G401 (cell line): ENCODE measurements around the gene LCNL1. TPM values are rescaled to one million over a fixed set of nuclear protein-coding genes. Genes with fewer than 3 reads are reported as not detected.

Source experiments
- DNase-seq: peaks from one replicate; pipeline ENCODE4 v3.0.0-alpha.2; 2015; ENCODE audit warnings: low spot score
- in situ Hi-C: cut with HindIII; loops from 2 replicates; pipeline ENCODE4 v1.10.0; 2016; ENCODE audit warnings: low sequenced_read_pairs, mixed read lengths
- total RNA-seq: library from RNA; depleted of rRNA; stranded (reverse); fragments of >200 nt; shearing (Covaris generic); gene quantifications from 2 replicates; pipeline ENCODE4 v1.2.3, GENCODE V29; 2014

The LCNL1 gene
- total RNA-seq, 1 experiment from 2014 or later: not detected

GRCh38 chr9:136969150-136969549 lies 13.6 kb upstream of the LCNL1 start:
- in situ Hi-C loops: no loop called here

GRCh38 chr9:136969774-136970173 lies 13.0 kb upstream of the LCNL1 start:
- in situ Hi-C loops: no loop called here
- no peak for DNase-seq

More at GRCh38 chr9:136969150-136969549, 13.6 kb upstream of the LCNL1 start:
- DNase-seq: no peak

- in situ Hi-C loops: no loop called here
- DNase-seq: no peak
Measured at GRCh38 chr9:136970361-136970760, 12.4 kb upstream of the LCNL1 start.

- no peak for DNase-seq
- in situ Hi-C loops: no loop called here
Measured at GRCh38 chr9:136971746-136972145, 11.0 kb upstream of the LCNL1 start.

GRCh38 chr9:136972335-136972734 lies 10.5 kb upstream of the LCNL1 start:
- in situ Hi-C loops: no loop called here
- no peak for DNase-seq

- in situ Hi-C loops: no loop called here
- no peak for DNase-seq
Measured at GRCh38 chr9:136972743-136973142, 10.1 kb upstream of the LCNL1 start.

GRCh38 chr9:136973618-136974617 lies 8.9 kb upstream of the LCNL1 start:
- no peak for DNase-seq
- in situ Hi-C loops: no loop called here

- DNase-seq: peak; percentile 56
- in situ Hi-C loops: no loop called here
Measured at GRCh38 chr9:136974817-136975535, 7.8 kb upstream of the LCNL1 start.

- in situ Hi-C loops: no loop called here
- DNase-seq: peak; percentile 77
Measured at GRCh38 chr9:136975644-136976043, 7.1 kb upstream of the LCNL1 start.

GRCh38 chr9:136977223-136977622 lies 5.6 kb upstream of the LCNL1 start, which contains the start of gene PTGDS:
Gene PTGDS, plus strand, starts transcription at chr9:136977504. Its CDS starts 75 bp downstream, at chr9:136977579.
- in situ Hi-C loops: no loop called here
- peak; percentile 45 for DNase-seq

- DNase-seq: no peak
- in situ Hi-C loops: no loop called here
Measured at GRCh38 chr9:136977649-136978072, 5.1 kb upstream of the LCNL1 start.

GRCh38 chr9:136978073-136978864 lies 4.5 kb upstream of the LCNL1 start:
- in situ Hi-C loops: no loop called here

GRCh38 chr9:136978865-136979544 lies 3.8 kb upstream of the LCNL1 start:
- in situ Hi-C loops: no loop called here
- DNase-seq: no peak

More at GRCh38 chr9:136978073-136978864, 4.5 kb upstream of the LCNL1 start:
- DNase-seq: peak; percentile 53

GRCh38 chr9:136979769-136980587 lies 2.8 kb upstream of the LCNL1 start:
- no peak for DNase-seq
- in situ Hi-C loops: no loop called here

GRCh38 chr9:136980669-136981478 lies 1.9 kb upstream of the LCNL1 start:
- in situ Hi-C loops: no loop called here
- no peak for DNase-seq

GRCh38 chr9:136981588-136982231 lies 1.1 kb upstream of the LCNL1 start:
- DNase-seq: no peak

GRCh38 chr9:136983167-136983566 lies 374 bp downstream of the LCNL1 start:
- no peak for DNase-seq
- in situ Hi-C loops: no loop called here

More at GRCh38 chr9:136981588-136982231, 1.1 kb upstream of the LCNL1 start:
- in situ Hi-C loops: no loop called here
